HEK293 (cell line): Measurements from ENCODE around the gene EFHC1.

Experiments used
- CTCF ChIA-PET: fragments of 350-600 bp; formaldehyde crosslinking; extraction: SDS; loops from one replicate; lab custom pipeline; 2021; ENCODE audit warnings: antibody characterized with exemption; lab: Yijun Ruan, JAX
- POLR2A ChIA-PET: fragments of 300-600 bp; formaldehyde crosslinking; extraction: SDS; loops from one replicate; lab custom pipeline; 2020; ENCODE audit warnings: antibody characterized with exemption, inconsistent platforms; lab: Yijun Ruan, JAX
- H3K27ac ChIP-seq: fragments of 200-500 bp; sonication (Bioruptor generic); 2 replicates; pipeline ENCODE4 v1.5.1; 2014; ENCODE audit warnings: low read depth, low read length, control low read depth, inconsistent platforms; ENCODE audit errors: extremely low read depth
- H3K36me3 ChIP-seq, 2 experiments: fragments of 200-500 bp in 1 of 2; sonication (Bioruptor generic) in 1 of 2; 1 replicate in 1 of 2; 2 replicates in 1 of 2; pipeline ENCODE4 v1.5.1; 2014 to 2017; ENCODE audit warnings: inconsistent platforms in 2 of 2, low read length in 2 of 2; ENCODE audit not compliant: control insufficient read depth in 2 of 2, insufficient read depth in 1 of 2
- H3K4me1 ChIP-seq: fragments of 200-500 bp; sonication (Bioruptor generic); 2 replicates; pipeline ENCODE4 v1.5.1; 2014; ENCODE audit warnings: mild to moderate bottlenecking, low read length, inconsistent platforms; ENCODE audit not compliant: control insufficient read depth, insufficient read depth
- H3K4me3 ChIP-seq: 2 replicates; pipeline ENCODE4 v1.5.1; 2011; ENCODE audit warnings: low read depth, mild to moderate bottlenecking, control low read depth, low read length, moderate library complexity
- H3K9me3 ChIP-seq: fragments of 200-500 bp; sonication (Bioruptor generic); 2 replicates; pipeline ENCODE4 v1.5.1; 2014; ENCODE audit warnings: low read depth, low read length, inconsistent platforms; ENCODE audit not compliant: control insufficient read depth, insufficient read depth
- CTCF ChIP-seq: fragments of 450-650 bp; formaldehyde crosslinking; IDR thresholded peaks from 2 replicates; pipeline ENCODE4 v1.5.1; 2016; ENCODE audit warnings: missing biosample characterization, missing genetic modification characterization
- HOXA7 ChIP-seq: sonication (generic); formaldehyde crosslinking; IDR thresholded peaks from 2 replicates; pipeline ENCODE4 v1.8.1; 2022; ENCODE audit warnings: missing genetic modification reagents, borderline replicate concordance
- HOXC10 ChIP-seq: sonication (generic); formaldehyde crosslinking; IDR thresholded peaks from 2 replicates; pipeline ENCODE4 v1.8.1; 2023; ENCODE audit warnings: mild to moderate bottlenecking, missing genetic modification reagents
- MEIS1 ChIP-seq: sonication (generic); formaldehyde crosslinking; IDR thresholded peaks from 2 replicates; pipeline ENCODE4 v1.8.1; 2022; ENCODE audit warnings: missing genetic modification reagents, mild to moderate bottlenecking, borderline replicate concordance
- MYNN ChIP-seq: fragments of 450-650 bp; formaldehyde crosslinking; IDR thresholded peaks from 2 replicates; pipeline ENCODE4 v1.5.1; 2016; ENCODE audit warnings: missing biosample characterization, missing genetic modification characterization, borderline replicate concordance
- YY2 ChIP-seq: fragments of 450-650 bp; formaldehyde crosslinking; IDR thresholded peaks from 2 replicates; pipeline ENCODE4 v1.5.1; 2016; ENCODE audit warnings: missing biosample characterization, missing genetic modification characterization
- ZFP69B ChIP-seq: fragments of 450-650 bp; formaldehyde crosslinking; IDR thresholded peaks from 2 replicates; pipeline ENCODE4 v1.5.1; 2016; ENCODE audit warnings: missing biosample characterization, missing genetic modification characterization
- ZNF274 ChIP-seq, 2 experiments: fragments of 200-500 bp in 1 of 2; fragments of 450-650 bp in 1 of 2; sonication (Bioruptor generic) in 1 of 2; formaldehyde crosslinking in 1 of 2; IDR thresholded peaks; 2 replicates each; pipeline versions ENCODE4 v1.5.1 to v1.6.1; 2014 to 2016; ENCODE audit warnings: borderline replicate concordance in 1 of 2, inconsistent platforms in 1 of 2, low read length in 1 of 2, missing biosample characterization in 1 of 2, missing genetic modification characterization in 1 of 2
- ZNF366 ChIP-seq: fragments of 450-650 bp; formaldehyde crosslinking; conservative IDR thresholded peaks from 2 replicates; pipeline ENCODE4 v1.5.1; 2016; ENCODE audit warnings: missing biosample characterization, missing genetic modification characterization
- ZNF513 ChIP-seq: fragments of 450-650 bp; IDR thresholded peaks from 2 replicates; pipeline ENCODE4 v1.5.1; 2018; ENCODE audit warnings: missing biosample characterization, missing genetic modification characterization
- ZNF558 ChIP-seq: fragments of 450-650 bp; formaldehyde crosslinking; IDR thresholded peaks from 2 replicates; pipeline ENCODE4 v1.5.1; 2016; ENCODE audit warnings: missing biosample characterization, missing genetic modification characterization
- ZNF626 ChIP-seq: fragments of 450-650 bp; sonication (Bioruptor Pico); formaldehyde crosslinking; IDR thresholded peaks from 2 replicates; pipeline ENCODE4 v1.5.1; 2018; ENCODE audit warnings: missing biosample characterization, missing genetic modification characterization, inconsistent platforms
- ZNF629 ChIP-seq: fragments of 450-650 bp; formaldehyde crosslinking; IDR thresholded peaks from 2 replicates; pipeline ENCODE4 v1.5.1; 2017; ENCODE audit warnings: missing biosample characterization, missing genetic modification characterization
- ZNF677 ChIP-seq: fragments of 450-650 bp; IDR thresholded peaks from 2 replicates; pipeline ENCODE4 v1.5.0; 2018; ENCODE audit warnings: missing biosample characterization, mild to moderate bottlenecking, missing genetic modification characterization, moderate library complexity
- ZNF692 ChIP-seq: fragments of 450-650 bp; formaldehyde crosslinking; IDR thresholded peaks from 2 replicates; pipeline ENCODE4 v1.5.1; 2016; ENCODE audit warnings: missing biosample characterization, missing genetic modification characterization
- ZSCAN5A ChIP-seq: fragments of 450-650 bp; formaldehyde crosslinking; IDR thresholded peaks from 2 replicates; pipeline ENCODE4 v1.5.1; 2016; ENCODE audit warnings: missing biosample characterization, missing genetic modification characterization
- TF ChIP-seq, protein P1 (sequence below): fragments of 450-650 bp; formaldehyde crosslinking; IDR thresholded peaks from 2 replicates; pipeline ENCODE4 v1.5.1; 2016; ENCODE audit warnings: missing biosample characterization, missing genetic modification characterization, borderline replicate concordance
- TF ChIP-seq, protein P2 (sequence below): fragments of 450-650 bp; formaldehyde crosslinking; IDR thresholded peaks from 2 replicates; pipeline ENCODE4 v1.5.1; 2016; ENCODE audit warnings: missing biosample characterization, missing genetic modification characterization, borderline replicate concordance

EFHC1 gene

GRCh38 chr6:52419809-52420667, at the start of gene EFHC1:
Gene EFHC1 (plus strand): TSS chr6:52420342. CDS start chr6:52420411, 69 bp downstream.
- H3K27ac ChIP-seq, result peak within 1 kb of the TSS; percentile 56; the same call in 1 of the 2 replicates
- H3K4me1 ChIP-seq, result 0 out of 2 replicates have a peak, but pooled peaks cover 3% of the 10 kb centered on the region
- CTCF ChIA-PET, result interaction anchor here (0.6 to 8.2 kb wide), 9 partner anchors 19 to 247 kb away, joined by 3 to 60 read pairs (median 5); partner anchors contain the start of gene TRAM2
- POLR2A ChIA-PET, result interaction anchor here (0.5 to 2.5 kb wide), 24 partner anchors 13 to 646 kb away, joined by 3 to 14 read pairs (median 4); partner anchors contain the start of genes MCM3, PAQR8 and TRAM2
- H3K36me3 ChIP-seq, result peaks cover 0 to 9% of the 10 kb centered on the region in 2 experiments; a peak in 1 of 3 replicates
- peak within 1 kb of the TSS; percentile 66 for H3K4me3 ChIP-seq
- H3K9me3 ChIP-seq, result no peaks in the 10 kb centered on the region
- no peak for TF ChIP-seq ZNF626
- no peak for TF ChIP-seq ZNF513 (tag by site-specific recombination)
- TF ChIP-seq ZNF677 (tag by site-specific recombination), result peak; percentile 52; the same call in 1 of the 2 replicates
- peak; percentile 69; the same call in 1 of the 2 replicates for TF ChIP-seq YY2 (tag by site-specific recombination)
- TF ChIP-seq, protein P1, sequence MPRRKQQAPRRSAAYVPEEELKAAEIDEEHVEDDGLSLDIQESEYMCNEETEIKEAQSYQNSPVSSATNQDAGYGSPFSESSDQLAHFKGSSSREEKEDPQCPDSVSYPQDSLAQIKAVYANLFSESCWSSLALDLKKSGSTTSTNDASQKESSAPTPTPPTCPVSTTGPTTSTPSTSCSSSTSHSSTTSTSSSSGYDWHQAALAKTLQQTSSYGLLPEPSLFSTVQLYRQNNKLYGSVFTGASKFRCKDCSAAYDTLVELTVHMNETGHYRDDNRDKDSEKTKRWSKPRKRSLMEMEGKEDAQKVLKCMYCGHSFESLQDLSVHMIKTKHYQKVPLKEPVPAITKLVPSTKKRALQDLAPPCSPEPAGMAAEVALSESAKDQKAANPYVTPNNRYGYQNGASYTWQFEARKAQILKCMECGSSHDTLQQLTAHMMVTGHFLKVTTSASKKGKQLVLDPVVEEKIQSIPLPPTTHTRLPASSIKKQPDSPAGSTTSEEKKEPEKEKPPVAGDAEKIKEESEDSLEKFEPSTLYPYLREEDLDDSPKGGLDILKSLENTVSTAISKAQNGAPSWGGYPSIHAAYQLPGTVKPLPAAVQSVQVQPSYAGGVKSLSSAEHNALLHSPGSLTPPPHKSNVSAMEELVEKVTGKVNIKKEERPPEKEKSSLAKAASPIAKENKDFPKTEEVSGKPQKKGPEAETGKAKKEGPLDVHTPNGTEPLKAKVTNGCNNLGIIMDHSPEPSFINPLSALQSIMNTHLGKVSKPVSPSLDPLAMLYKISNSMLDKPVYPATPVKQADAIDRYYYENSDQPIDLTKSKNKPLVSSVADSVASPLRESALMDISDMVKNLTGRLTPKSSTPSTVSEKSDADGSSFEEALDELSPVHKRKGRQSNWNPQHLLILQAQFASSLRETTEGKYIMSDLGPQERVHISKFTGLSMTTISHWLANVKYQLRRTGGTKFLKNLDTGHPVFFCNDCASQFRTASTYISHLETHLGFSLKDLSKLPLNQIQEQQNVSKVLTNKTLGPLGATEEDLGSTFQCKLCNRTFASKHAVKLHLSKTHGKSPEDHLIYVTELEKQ (tag by site-specific recombination), result no peak; the same call in 1 of the 2 replicates
- no peak for TF ChIP-seq MEIS1
- TF ChIP-seq MYNN (tag by site-specific recombination), result peak; percentile 98
- TF ChIP-seq ZNF274 (IDR thresholded peaks at IDR 0.05; ENCODE audit: low read length), result no peak
- TF ChIP-seq ZNF274 (tag by site-specific recombination; IDR thresholded peaks at IDR 0.05; ENCODE audit: borderline replicate concordance), result no peak
- peak; percentile 87; the same call in 1 of the 2 replicates for TF ChIP-seq ZSCAN5A (tag by site-specific recombination)
- no peak for TF ChIP-seq HOXC10 (CRISPR knock-in tag)
- TF ChIP-seq, protein P2, sequence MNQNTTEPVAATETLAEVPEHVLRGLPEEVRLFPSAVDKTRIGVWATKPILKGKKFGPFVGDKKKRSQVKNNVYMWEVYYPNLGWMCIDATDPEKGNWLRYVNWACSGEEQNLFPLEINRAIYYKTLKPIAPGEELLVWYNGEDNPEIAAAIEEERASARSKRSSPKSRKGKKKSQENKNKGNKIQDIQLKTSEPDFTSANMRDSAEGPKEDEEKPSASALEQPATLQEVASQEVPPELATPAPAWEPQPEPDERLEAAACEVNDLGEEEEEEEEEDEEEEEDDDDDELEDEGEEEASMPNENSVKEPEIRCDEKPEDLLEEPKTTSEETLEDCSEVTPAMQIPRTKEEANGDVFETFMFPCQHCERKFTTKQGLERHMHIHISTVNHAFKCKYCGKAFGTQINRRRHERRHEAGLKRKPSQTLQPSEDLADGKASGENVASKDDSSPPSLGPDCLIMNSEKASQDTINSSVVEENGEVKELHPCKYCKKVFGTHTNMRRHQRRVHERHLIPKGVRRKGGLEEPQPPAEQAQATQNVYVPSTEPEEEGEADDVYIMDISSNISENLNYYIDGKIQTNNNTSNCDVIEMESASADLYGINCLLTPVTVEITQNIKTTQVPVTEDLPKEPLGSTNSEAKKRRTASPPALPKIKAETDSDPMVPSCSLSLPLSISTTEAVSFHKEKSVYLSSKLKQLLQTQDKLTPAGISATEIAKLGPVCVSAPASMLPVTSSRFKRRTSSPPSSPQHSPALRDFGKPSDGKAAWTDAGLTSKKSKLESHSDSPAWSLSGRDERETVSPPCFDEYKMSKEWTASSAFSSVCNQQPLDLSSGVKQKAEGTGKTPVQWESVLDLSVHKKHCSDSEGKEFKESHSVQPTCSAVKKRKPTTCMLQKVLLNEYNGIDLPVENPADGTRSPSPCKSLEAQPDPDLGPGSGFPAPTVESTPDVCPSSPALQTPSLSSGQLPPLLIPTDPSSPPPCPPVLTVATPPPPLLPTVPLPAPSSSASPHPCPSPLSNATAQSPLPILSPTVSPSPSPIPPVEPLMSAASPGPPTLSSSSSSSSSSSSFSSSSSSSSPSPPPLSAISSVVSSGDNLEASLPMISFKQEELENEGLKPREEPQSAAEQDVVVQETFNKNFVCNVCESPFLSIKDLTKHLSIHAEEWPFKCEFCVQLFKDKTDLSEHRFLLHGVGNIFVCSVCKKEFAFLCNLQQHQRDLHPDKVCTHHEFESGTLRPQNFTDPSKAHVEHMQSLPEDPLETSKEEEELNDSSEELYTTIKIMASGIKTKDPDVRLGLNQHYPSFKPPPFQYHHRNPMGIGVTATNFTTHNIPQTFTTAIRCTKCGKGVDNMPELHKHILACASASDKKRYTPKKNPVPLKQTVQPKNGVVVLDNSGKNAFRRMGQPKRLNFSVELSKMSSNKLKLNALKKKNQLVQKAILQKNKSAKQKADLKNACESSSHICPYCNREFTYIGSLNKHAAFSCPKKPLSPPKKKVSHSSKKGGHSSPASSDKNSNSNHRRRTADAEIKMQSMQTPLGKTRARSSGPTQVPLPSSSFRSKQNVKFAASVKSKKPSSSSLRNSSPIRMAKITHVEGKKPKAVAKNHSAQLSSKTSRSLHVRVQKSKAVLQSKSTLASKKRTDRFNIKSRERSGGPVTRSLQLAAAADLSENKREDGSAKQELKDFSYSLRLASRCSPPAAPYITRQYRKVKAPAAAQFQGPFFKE (tag by site-specific recombination), result no peak
- no peak for TF ChIP-seq ZNF558 (tag by site-specific recombination)
- peak; percentile 31; the same call in 1 of the 2 replicates for TF ChIP-seq CTCF (tag by site-specific recombination)
- 0 out of 2 replicates have a peak, but pooled peaks have one; percentile 36 for TF ChIP-seq ZNF692 (tag by site-specific recombination)
- TF ChIP-seq ZNF629, result peak; percentile 23; the same call in 1 of the 2 replicates
- TF ChIP-seq HOXA7 (CRISPR knock-in tag), result no peak
- TF ChIP-seq ZNF366 (tag by site-specific recombination), result peak; percentile 45
- TF ChIP-seq ZFP69B (tag by site-specific recombination), result 0 out of 2 replicates have a peak, but pooled peaks have one; percentile 14
